ENCODE results near the gene NCOA3.
"Not testable (repeated sequence)": the region's sequence is repeated elsewhere in the genome, so short reads cannot be mapped to it uniquely, and the experiment has no call there.

The NCOA3 gene

GRCh38 chr20:47551841-47552240, 50.2 kb downstream of the NCOA3 start:
- Histone ChIP-seq H3K4me1 (ENCODE audit: insufficient read depth, low read length, severe bottlenecking) (peaks cover 34% of the 10 kb centered on the region), H3K27ac (ENCODE audit: low read depth, low read length, poor library complexity, severe bottlenecking) (no peak overlapping the region), H3F3A (ENCODE audit: insufficient read depth, low read length) (no peaks in the 10 kb centered on the region), H3K4me2 (ENCODE audit: low read length) (no peak overlapping the region), H4K20me1 (ENCODE audit: insufficient read depth, low read length) (no peaks in the 10 kb centered on the region), H3K9ac (ENCODE audit: low read length) (no peak overlapping the region), H2AFZ (ENCODE audit: low read length) (no peak overlapping the region), H3K4me3 (ENCODE audit: low read depth, low read length, poor library complexity, severe bottlenecking) (no peak overlapping the region), H3K9me3 (ENCODE audit: low read length) (no peaks in the 10 kb centered on the region), H3K36me3 (ENCODE audit: insufficient read depth, low read length) (peaks cover 51% of the 10 kb centered on the region), H3K27me3 (ENCODE audit: insufficient read depth, low read length) (no peaks in the 10 kb centered on the region), H3K9me2 (ENCODE audit: low read depth, low read length) (no peaks in the 10 kb centered on the region), H3K79me2 (ENCODE audit: insufficient read depth, low read length) (peaks cover 82% of the 10 kb centered on the region)
- TF ChIP-seq EZH2 (IDR thresholded peaks at IDR 0.05; ENCODE audit: borderline replicate concordance, low read length) = no peak
- no peak for TF ChIP-seq CTCF (IDR thresholded peaks at IDR 0.05; ENCODE audit: low read length)

- H3K36me3 ChIP-seq (ENCODE audit: insufficient read depth, low read length) = peaks cover 59% of the 10 kb centered on the region
- H3K9ac ChIP-seq (ENCODE audit: low read length) = no peak overlapping the region
- no peaks in the 10 kb centered on the region for H4K20me1 ChIP-seq (ENCODE audit: insufficient read depth, low read length)
- no peaks in the 10 kb centered on the region for H3K27me3 ChIP-seq (ENCODE audit: insufficient read depth, low read length)
- no peak overlapping the region for H3K27ac ChIP-seq (ENCODE audit: low read depth, low read length, poor library complexity, severe bottlenecking)
- H3K4me3 ChIP-seq (ENCODE audit: low read depth, low read length, poor library complexity, severe bottlenecking) = no peak overlapping the region
- H3K4me1 ChIP-seq (ENCODE audit: insufficient read depth, low read length, severe bottlenecking) = peaks cover 45% of the 10 kb centered on the region
- TF ChIP-seq CTCF (IDR thresholded peaks at IDR 0.05; ENCODE audit: low read length) = no peak
- no peak for TF ChIP-seq EZH2 (IDR thresholded peaks at IDR 0.05; ENCODE audit: borderline replicate concordance, low read length)
- H3F3A ChIP-seq (ENCODE audit: insufficient read depth, low read length) = 0 out of 2 replicates have a peak, but pooled peaks cover 5% of the 10 kb centered on the region
- no peak overlapping the region for H3K4me2 ChIP-seq (ENCODE audit: low read length)
- no peaks in the 10 kb centered on the region for H3K9me2 ChIP-seq (ENCODE audit: low read depth, low read length)
- no peaks in the 10 kb centered on the region for H3K9me3 ChIP-seq (ENCODE audit: low read length)
- H3K79me2 ChIP-seq (ENCODE audit: insufficient read depth, low read length) = peaks cover 84% of the 10 kb centered on the region
- no peak overlapping the region for H2AFZ ChIP-seq (ENCODE audit: low read length)
Observed at GRCh38 chr20:47552996-47553395, 51.3 kb downstream of the NCOA3 start.

- not testable (repeated sequence) for H3K27me3 ChIP-seq (ENCODE audit: insufficient read depth, low read length); H3F3A ChIP-seq (ENCODE audit: insufficient read depth, low read length); H3K9me3 ChIP-seq (ENCODE audit: low read length); H4K20me1 ChIP-seq (ENCODE audit: insufficient read depth, low read length); H3K9ac ChIP-seq (ENCODE audit: low read length); H2AFZ ChIP-seq (ENCODE audit: low read length); H3K4me2 ChIP-seq (ENCODE audit: low read length); H3K27ac ChIP-seq (ENCODE audit: low read depth, low read length, poor library complexity, severe bottlenecking); H3K9me2 ChIP-seq (ENCODE audit: low read depth, low read length); H3K4me3 ChIP-seq (ENCODE audit: low read depth, low read length, poor library complexity, severe bottlenecking)
- Histone ChIP-seq H3K79me2 (ENCODE audit: insufficient read depth, low read length) (peaks cover 84% of the 10 kb centered on the region), H3K4me1 (ENCODE audit: insufficient read depth, low read length, severe bottlenecking) (peaks cover 52% of the 10 kb centered on the region), H3K36me3 (ENCODE audit: insufficient read depth, low read length) (peaks cover 60% of the 10 kb centered on the region)
Observed at GRCh38 chr20:47553594-47554235, 52.0 kb downstream of the NCOA3 start.

- H3K27ac ChIP-seq (ENCODE audit: low read depth, low read length, poor library complexity, severe bottlenecking); H3K27me3 ChIP-seq (ENCODE audit: insufficient read depth, low read length); H3K4me3 ChIP-seq (ENCODE audit: low read depth, low read length, poor library complexity, severe bottlenecking); H3K9me2 ChIP-seq (ENCODE audit: low read depth, low read length); H4K20me1 ChIP-seq (ENCODE audit: insufficient read depth, low read length); H3K9me3 ChIP-seq (ENCODE audit: low read length); H3F3A ChIP-seq (ENCODE audit: insufficient read depth, low read length); H3K9ac ChIP-seq (ENCODE audit: low read length); H3K4me2 ChIP-seq (ENCODE audit: low read length); H2AFZ ChIP-seq (ENCODE audit: low read length): not testable (repeated sequence)
- Histone ChIP-seq H3K79me2 (ENCODE audit: insufficient read depth, low read length) (peaks cover 84% of the 10 kb centered on the region), H3K36me3 (ENCODE audit: insufficient read depth, low read length) (peaks cover 62% of the 10 kb centered on the region), H3K4me1 (ENCODE audit: insufficient read depth, low read length, severe bottlenecking) (peaks cover 53% of the 10 kb centered on the region)
Observed at GRCh38 chr20:47554283-47554682, 52.6 kb downstream of the NCOA3 start.

All from OCI-LY1 (cell line).